ENCODE data around the gene FOSL1.

Gene FOSL1

GRCh38 chr11:65869643-65870306 is 30.4 kb downstream of the FOSL1 start:
- in situ Hi-C loops (cut with MboI; ENCODE audit: low pct_unique_long_range_greater_than_20kb, low sequenced_read_pairs, unreplicated experiment), result no loop called here
- TF ChIP-seq, protein P1, sequence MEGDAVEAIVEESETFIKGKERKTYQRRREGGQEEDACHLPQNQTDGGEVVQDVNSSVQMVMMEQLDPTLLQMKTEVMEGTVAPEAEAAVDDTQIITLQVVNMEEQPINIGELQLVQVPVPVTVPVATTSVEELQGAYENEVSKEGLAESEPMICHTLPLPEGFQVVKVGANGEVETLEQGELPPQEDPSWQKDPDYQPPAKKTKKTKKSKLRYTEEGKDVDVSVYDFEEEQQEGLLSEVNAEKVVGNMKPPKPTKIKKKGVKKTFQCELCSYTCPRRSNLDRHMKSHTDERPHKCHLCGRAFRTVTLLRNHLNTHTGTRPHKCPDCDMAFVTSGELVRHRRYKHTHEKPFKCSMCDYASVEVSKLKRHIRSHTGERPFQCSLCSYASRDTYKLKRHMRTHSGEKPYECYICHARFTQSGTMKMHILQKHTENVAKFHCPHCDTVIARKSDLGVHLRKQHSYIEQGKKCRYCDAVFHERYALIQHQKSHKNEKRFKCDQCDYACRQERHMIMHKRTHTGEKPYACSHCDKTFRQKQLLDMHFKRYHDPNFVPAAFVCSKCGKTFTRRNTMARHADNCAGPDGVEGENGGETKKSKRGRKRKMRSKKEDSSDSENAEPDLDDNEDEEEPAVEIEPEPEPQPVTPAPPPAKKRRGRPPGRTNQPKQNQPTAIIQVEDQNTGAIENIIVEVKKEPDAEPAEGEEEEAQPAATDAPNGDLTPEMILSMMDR (IDR thresholded peaks at IDR 0.05; ENCODE audit: extremely low read depth, insufficient read depth, missing control alignments), result no peak
- no peak for DNase-seq (ENCODE audit: low spot score)

DNA sequence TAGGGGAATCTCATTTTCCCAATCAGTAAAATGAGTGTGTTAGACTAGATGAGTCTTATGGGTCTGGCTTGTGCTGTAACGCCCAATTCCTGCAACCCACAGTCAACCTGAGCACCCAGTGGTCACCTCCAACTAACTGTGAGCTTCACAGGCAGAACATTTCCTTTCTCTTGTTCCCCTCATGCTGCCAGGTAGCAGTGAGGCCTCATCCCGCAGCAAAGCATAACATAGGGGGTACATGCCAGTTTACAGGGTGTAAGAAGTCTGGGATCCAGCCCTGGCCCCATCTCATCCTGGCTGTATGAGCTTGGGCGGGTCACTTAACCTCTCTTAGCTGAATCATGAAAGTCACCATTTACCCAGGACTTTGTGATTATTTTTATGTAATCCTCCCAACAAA is 31.3 kb downstream of the FOSL1 start:
- TF ChIP-seq, protein P1 (IDR thresholded peaks at IDR 0.05; ENCODE audit: extremely low read depth, insufficient read depth, missing control alignments), result no peak
- DNase-seq (ENCODE audit: low spot score), result no peak
- in situ Hi-C loops (cut with MboI; ENCODE audit: low pct_unique_long_range_greater_than_20kb, low sequenced_read_pairs, unreplicated experiment), result no loop called here

GRCh38 chr11:65868076-65868667 is 32.0 kb downstream of the FOSL1 start:
- TF ChIP-seq, protein P1 (IDR thresholded peaks at IDR 0.05; ENCODE audit: extremely low read depth, insufficient read depth, missing control alignments), result no peak
- in situ Hi-C loops (cut with MboI; ENCODE audit: low pct_unique_long_range_greater_than_20kb, low sequenced_read_pairs, unreplicated experiment), result no loop called here
- no peak for DNase-seq (ENCODE audit: low spot score)

DNA sequence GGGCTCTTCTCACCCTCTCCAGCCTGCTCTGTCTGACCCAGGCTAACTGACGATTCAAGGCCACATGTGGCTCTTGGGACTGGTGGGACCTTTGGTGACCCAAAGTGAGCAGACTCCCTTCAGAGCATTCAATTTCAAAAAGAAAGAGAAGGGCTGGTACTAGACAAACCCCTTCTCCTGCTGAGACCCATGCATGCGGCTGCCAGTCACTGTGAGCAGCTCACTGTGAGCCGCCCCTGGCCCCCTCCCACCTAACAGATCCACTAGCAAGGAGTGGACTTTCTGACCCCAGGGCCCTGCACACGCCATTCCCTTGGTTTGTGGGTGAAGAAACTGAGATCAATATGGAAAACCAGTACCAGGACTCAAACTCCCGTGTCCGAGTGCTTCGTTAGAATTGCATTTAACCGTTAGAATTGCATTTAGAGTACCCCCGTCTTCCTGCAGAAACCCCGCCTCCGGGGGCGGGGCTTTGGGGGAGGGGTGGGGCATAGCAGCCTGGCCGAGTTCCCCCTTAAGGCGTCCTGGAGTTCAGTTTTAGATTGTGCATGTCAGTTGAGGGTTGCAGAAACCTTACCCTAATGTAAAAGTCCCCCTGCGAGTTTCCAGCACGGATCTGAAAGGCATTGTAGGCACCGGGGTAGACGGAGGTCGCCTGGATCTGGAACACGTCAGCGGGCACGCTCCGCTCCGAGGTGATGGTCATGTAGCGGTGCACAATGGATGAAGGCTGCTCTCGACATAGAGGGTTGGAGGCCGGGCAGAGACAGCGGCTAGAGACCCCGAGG is 32.7 kb downstream of the FOSL1 start:
- TF ChIP-seq, protein P1 (IDR thresholded peaks at IDR 0.05; ENCODE audit: extremely low read depth, insufficient read depth, missing control alignments), result no peak
- no peak for DNase-seq (ENCODE audit: low spot score)
- in situ Hi-C loops (cut with MboI; ENCODE audit: low pct_unique_long_range_greater_than_20kb, low sequenced_read_pairs, unreplicated experiment), result no loop called here

GRCh38 chr11:65866509-65867283 is 33.5 kb downstream of the FOSL1 start:
- DNase-seq (ENCODE audit: low spot score), result no peak
- in situ Hi-C loops (cut with MboI; ENCODE audit: low pct_unique_long_range_greater_than_20kb, low sequenced_read_pairs, unreplicated experiment), result no loop called here
- TF ChIP-seq, protein P1 (IDR thresholded peaks at IDR 0.05; ENCODE audit: extremely low read depth, insufficient read depth, missing control alignments), result no peak

DNA sequence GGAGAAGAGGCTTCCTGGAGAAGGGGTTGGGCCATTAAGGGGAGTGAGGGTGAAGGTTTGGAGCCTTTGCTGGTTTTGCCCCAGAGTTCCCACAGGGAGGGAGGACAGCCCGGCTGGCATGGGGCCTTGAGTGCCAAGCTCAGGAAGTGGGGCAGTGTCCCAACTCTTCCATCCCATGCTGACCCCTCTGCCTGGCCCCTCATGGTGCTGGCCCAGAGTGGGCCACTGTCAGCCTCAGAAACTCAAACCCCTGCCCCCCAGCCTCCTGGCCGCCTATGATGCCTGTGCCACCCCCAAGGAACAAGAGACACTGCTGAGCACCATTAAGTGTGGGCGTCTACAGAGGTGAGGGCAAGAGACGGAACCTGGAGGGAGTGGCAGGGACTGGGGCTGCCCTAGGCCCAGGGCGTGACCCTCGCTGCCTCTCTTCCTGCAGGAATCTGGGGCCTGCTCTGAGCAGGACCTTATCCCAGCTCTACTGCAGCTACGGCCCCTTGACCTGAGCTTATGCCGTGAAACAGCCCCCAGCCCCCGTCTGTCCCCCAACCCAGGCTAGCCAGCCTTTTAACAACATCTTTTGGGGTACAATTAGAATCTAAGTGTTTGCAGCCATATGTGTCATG is 34.5 kb downstream of the FOSL1 start:
- no peak for DNase-seq (ENCODE audit: low spot score)
- in situ Hi-C loops (cut with MboI; ENCODE audit: low pct_unique_long_range_greater_than_20kb, low sequenced_read_pairs, unreplicated experiment), result no loop called here
- TF ChIP-seq, protein P1 (IDR thresholded peaks at IDR 0.05; ENCODE audit: extremely low read depth, insufficient read depth, missing control alignments), result no peak
